IMR-90 (cell line): ENCODE data around the gene RND1. TPM values are rescaled to one million over a fixed set of nuclear protein-coding genes. Genes with fewer than 3 reads are reported as not detected.

Experiments used
- ATAC-seq: fragments of 200-7000 bp; cut with Tn5 transposase; 2 replicates; pipeline ENCODE4 v1.9.1; 2020; ENCODE audit warnings: low read depth, mild to moderate bottlenecking, moderate library complexity
- BruUV-seq: library from RNA; stranded (reverse); fragments of 400-500 nt; replicated peaks from 2 replicates; lab custom pipeline; 2021; lab: Mats Ljungman, UMichigan
- CTCF ChIA-PET: fragments of 300-600 bp; formaldehyde crosslinking; extraction: SDS; loops from one replicate; lab custom pipeline; 2021; ENCODE audit warnings: antibody characterized with exemption; lab: Yijun Ruan, JAX
- POLR2A ChIA-PET: fragments of 300-600 bp; sonication (Branson Sonifier 250); formaldehyde crosslinking; loops from one replicate; lab custom pipeline; 2022; ENCODE audit warnings: antibody characterized with exemption; ENCODE audit not compliant: unreplicated experiment; lab: Charles Lee
- DNase-seq: peaks from one replicate; pipeline ENCODE4 v3.0.0; 2013
- H2AFZ ChIP-seq: replicated peaks from 2 replicates; pipeline ENCODE3; 2013; ENCODE audit warnings: low read length, mild to moderate bottlenecking; ENCODE audit not compliant: poor library complexity
- H2AK5ac ChIP-seq: 2 replicates; pipeline ENCODE4 v1.6.1; 2013; ENCODE audit warnings: low read depth, low read length, inconsistent platforms
- H2AK9ac ChIP-seq: replicated peaks from 2 replicates; pipeline ENCODE3; 2013; ENCODE audit warnings: mild to moderate bottlenecking, low read depth, low read length, moderate library complexity; ENCODE audit not compliant: poor library complexity
- H2BK120ac ChIP-seq: 2 replicates; pipeline ENCODE4 v1.6.1; 2013; ENCODE audit warnings: low read depth, low read length, inconsistent platforms
- H2BK15ac ChIP-seq: 3 replicates; pipeline ENCODE4 v1.6.1; 2013; ENCODE audit warnings: low read depth, low read length, inconsistent platforms
- H2BK20ac ChIP-seq: 2 replicates; pipeline ENCODE4 v1.6.1; 2013; ENCODE audit warnings: low read depth, mild to moderate bottlenecking, inconsistent platforms, low read length, moderate library complexity
- H2BK5ac ChIP-seq: 2 replicates; pipeline ENCODE4 v1.6.1; 2013; ENCODE audit warnings: mild to moderate bottlenecking, low read depth, low read length, inconsistent platforms; ENCODE audit not compliant: poor library complexity, severe bottlenecking
- H3K14ac ChIP-seq: replicated peaks from 2 replicates; pipeline ENCODE4 v1.6.1; 2013; ENCODE audit warnings: low read depth, low read length, inconsistent platforms
- H3K18ac ChIP-seq: 2 replicates; pipeline ENCODE4 v1.6.1; 2013; ENCODE audit warnings: low read depth, low read length, control low read depth
- H3K23ac ChIP-seq: 2 replicates; pipeline ENCODE4 v1.6.1; 2013; ENCODE audit warnings: low read depth, low read length, inconsistent platforms
- H3K27ac ChIP-seq: 2 replicates; pipeline ENCODE4 v1.5.1; 2013; ENCODE audit warnings: mild to moderate bottlenecking, control low read depth, low read length; ENCODE audit not compliant: insufficient read depth
- H3K27me3 ChIP-seq: 2 replicates; pipeline ENCODE4 v1.6.1; 2013; ENCODE audit warnings: low read length; ENCODE audit not compliant: control insufficient read depth, insufficient read depth
- H3K36me3 ChIP-seq: 2 replicates; pipeline ENCODE4 v1.6.1; 2013; ENCODE audit warnings: low read length, mixed read lengths; ENCODE audit not compliant: control insufficient read depth, insufficient read depth
- H3K4ac ChIP-seq: 2 replicates; pipeline ENCODE4 v1.6.1; 2013; ENCODE audit warnings: low read depth, low read length, inconsistent platforms
- H3K4me1 ChIP-seq: 2 replicates; pipeline ENCODE4 v1.6.1; 2013; ENCODE audit warnings: low read length, mixed read lengths; ENCODE audit not compliant: control insufficient read depth, insufficient read depth
- H3K4me2 ChIP-seq: 2 replicates; pipeline ENCODE4 v1.6.1; 2013; ENCODE audit warnings: low read depth, mild to moderate bottlenecking, control low read depth, low read length, moderate library complexity
- H3K4me3 ChIP-seq: 2 replicates; pipeline ENCODE4 v1.5.1; 2013; ENCODE audit warnings: low read depth, mild to moderate bottlenecking, control low read depth, low read length, moderate library complexity; ENCODE audit not compliant: insufficient read depth
- H3K56ac ChIP-seq: 2 replicates; pipeline ENCODE4 v1.6.1; 2013; ENCODE audit warnings: low read length, inconsistent platforms; ENCODE audit not compliant: insufficient read depth; ENCODE audit errors: extremely low read depth
- H3K79me1 ChIP-seq, 2 experiments: 2 replicates each; pipeline ENCODE4 v1.6.1; 2013; ENCODE audit warnings: low read length in 2 of 2, inconsistent platforms in 1 of 2, low read depth in 1 of 2
- H3K9ac ChIP-seq: 2 replicates; pipeline ENCODE4 v1.6.1; 2013; ENCODE audit warnings: low read depth, low read length, control low read depth
- H3K9me1 ChIP-seq: 2 replicates; pipeline ENCODE4 v1.6.1; 2013; ENCODE audit warnings: low read length, inconsistent platforms; ENCODE audit not compliant: insufficient read depth
- H3K9me3 ChIP-seq: 2 replicates; pipeline ENCODE4 v1.6.1; 2013; ENCODE audit warnings: low read length; ENCODE audit not compliant: control insufficient read depth, insufficient read depth
- H4K20me1 ChIP-seq: 2 replicates; pipeline ENCODE4 v1.6.1; 2013; ENCODE audit warnings: low read length, inconsistent platforms; ENCODE audit not compliant: insufficient read depth
- H4K5ac ChIP-seq: 2 replicates; pipeline ENCODE4 v1.6.1; 2013; ENCODE audit warnings: mild to moderate bottlenecking, low read depth, low read length, control low read depth
- H4K8ac ChIP-seq, 2 experiments: 2 replicates each; pipeline ENCODE4 v1.6.1; 2013; ENCODE audit warnings: low read depth in 2 of 2, low read length in 2 of 2, control low read depth in 1 of 2, inconsistent platforms in 1 of 2
- H4K91ac ChIP-seq: 2 replicates; pipeline ENCODE4 v1.6.1; 2013; ENCODE audit warnings: low read depth, low read length, inconsistent platforms; ENCODE audit not compliant: insufficient read depth
- ELK1 ChIP-seq: fragments of 150-350 bp; IDR thresholded peaks from 2 replicates; pipeline ENCODE4 v1.6.1; 2016; ENCODE audit warnings: low read depth, mild to moderate bottlenecking, low read length, moderate library complexity, borderline replicate concordance
- FOS ChIP-seq: fragments of 150-350 bp; IDR thresholded peaks from 2 replicates; pipeline ENCODE4 v1.6.1; 2016; ENCODE audit warnings: low read depth, low read length
- MAFK ChIP-seq: IDR thresholded peaks from 2 replicates; pipeline ENCODE4 v1.6.1; 2012; ENCODE audit warnings: low read depth, low read length, improper control_type of control experiment
- USF2 ChIP-seq: fragments of 150-350 bp; IDR thresholded peaks from 2 replicates; pipeline ENCODE4 v1.6.1; 2017; ENCODE audit warnings: mild to moderate bottlenecking, antibody characterized with exemption, low read length, low read depth
- WGBS, 2 experiments: methylation state at CpG; one replicate each; pipeline versions ENCODE4 v1.1.5 to v1.1.7; 2013; ENCODE audit warnings: missing lambda C conversion rate in 2 of 2; ENCODE audit not compliant: insufficient read length in 1 of 2; ENCODE audit errors: extremely low coverage in 2 of 2; 5-methylcytosine and 5-hydroxymethylcytosine counted together
- dilution Hi-C: fragments of 300-500 bp; cut with HindIII; formaldehyde crosslinking; loops from one replicate; pipeline ENCODE4 v1.14.3; 2018; ENCODE audit warnings: low sequenced_read_pairs; ENCODE audit not compliant: unreplicated experiment
- in situ Hi-C: fragments of 300-500 bp; cut with MboI; formaldehyde crosslinking; loops from 3 replicates; pipeline ENCODE4 v1.14.3; 2019; ENCODE audit warnings: low sequenced_read_pairs, inconsistent platforms, mixed read lengths
- intact Hi-C: fragments of 100-400 bp; cut with micrococcal nuclease; formaldehyde crosslinking; loops from 2 replicates; pipeline ENCODE4 v1.10.0; 2022
- polyA plus RNA-seq, 3 experiments: library from polyadenylated mRNA; depleted of rRNA; stranded (reverse); fragments of >200 nt; gene quantifications; 2 replicates each; pipeline ENCODE4 v1.2.3, GENCODE V29; 2012; ENCODE audit warnings: low replicate concordance in 1 of 3
- total RNA-seq: library from RNA; depleted of rRNA; stranded (reverse); fragments of >200 nt; gene quantifications from 2 replicates; pipeline ENCODE4 v1.2.3, GENCODE V29; 2012

The RND1 gene
- total and polyA plus RNA-seq, 2 of the 4 experiments (the other 2 are of a cell fraction) = under 0.01 to 0.21 TPM

GRCh38 chr12:48899651-48900050 is 34.0 kb upstream of the RND1 start:
- CTCF ChIA-PET = interaction anchor here (0.6 to 2.0 kb wide), 2 partner anchors 8 to 195 kb away, joined by 3 to 8 read pairs; no protein-coding TSS in a partner anchor
- H2BK120ac ChIP-seq = no peak overlapping the region
- H2AK9ac ChIP-seq = no peak overlapping the region
- H2BK5ac ChIP-seq = no peak overlapping the region
- dilution Hi-C loops = no loop called here
- H4K5ac ChIP-seq = no peak overlapping the region
- peaks cover 2% of the 10 kb centered on the region for H3K27me3 ChIP-seq
- TF ChIP-seq MAFK (no peak), ELK1 (no peak), FOS (no peak), USF2 (peak; percentile 10; the same call in 1 of the 2 replicates)
- no peak overlapping the region for H2AK5ac ChIP-seq
- no peak overlapping the region for H4K91ac ChIP-seq
- no CpG with 5 or more reads among the region's 2 CpGs for WGBS, 2 experiments
- H3K4me2 ChIP-seq = no peak overlapping the region
- H3K14ac ChIP-seq = no peak overlapping the region
- DNase-seq = no peak
- no peaks in the 10 kb centered on the region for H4K20me1 ChIP-seq
- H2BK15ac ChIP-seq = no peak overlapping the region
- no peaks in the 10 kb centered on the region for H3K9me1 ChIP-seq
- H3K56ac ChIP-seq = no peak overlapping the region
- no peaks in the 10 kb centered on the region; the same call in 1 of the 2 replicates for H3K4me1 ChIP-seq
- POLR2A ChIA-PET = no interaction called here
- no peak for ATAC-seq
- intact Hi-C loops = no loop called here
- BruUV-seq = no TSS peak
- no peak overlapping the region for H2BK20ac ChIP-seq
- no peak overlapping the region for H2AFZ ChIP-seq
- H3K18ac ChIP-seq = no peak overlapping the region
- no peak overlapping the region for H3K9ac ChIP-seq
- no peak overlapping the region for H3K23ac ChIP-seq
- H3K4ac ChIP-seq = no peak overlapping the region
- H3K79me1 ChIP-seq = no peaks in the 10 kb centered on the region
- H3K27ac ChIP-seq = no peak overlapping the region
- no peak overlapping the region for H3K4me3 ChIP-seq
- no peak overlapping the region for H4K8ac ChIP-seq
- in situ Hi-C loops = no loop called here
- H3K9me3 ChIP-seq = no peaks in the 10 kb centered on the region
- no peaks in the 10 kb centered on the region for H3K36me3 ChIP-seq
